Jurkat, Clone E6-1 (cell line): ENCODE data around the gene TTC4.

Source experiments
- DNase-seq: peaks from one replicate; pipeline ENCODE4 v3.0.0-alpha.2; 2011; ENCODE audit warnings: low read depth, low spot score
- H3K4me3 ChIP-seq: 2 replicates; pipeline ENCODE4 v1.5.1; 2011; ENCODE audit warnings: mild to moderate bottlenecking, low read length, control low read depth, moderate library complexity

TTC4 gene

DNA sequence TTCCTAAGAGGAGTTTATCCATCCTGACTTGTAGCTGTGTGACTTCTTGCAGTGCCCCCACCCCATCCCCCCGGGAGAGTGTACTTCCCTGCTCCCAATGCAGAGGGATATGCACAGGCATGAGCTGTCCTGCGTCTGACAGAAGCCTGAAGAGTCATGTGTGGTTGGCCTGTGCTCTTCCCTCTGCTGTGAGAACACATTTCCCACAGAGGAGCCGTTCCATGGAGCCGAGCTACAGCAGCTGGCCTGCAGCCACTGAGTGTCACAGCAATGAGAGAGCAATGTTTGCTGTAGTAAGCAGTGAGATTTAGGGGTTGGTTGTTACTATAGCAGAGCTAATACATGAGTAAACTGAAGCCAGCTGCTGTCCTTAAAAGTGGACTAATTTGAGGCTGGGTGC, 26.6 kb downstream of the TTC4 start:
- no peak overlapping the region for H3K4me3 ChIP-seq
- no peak for DNase-seq

DNA sequence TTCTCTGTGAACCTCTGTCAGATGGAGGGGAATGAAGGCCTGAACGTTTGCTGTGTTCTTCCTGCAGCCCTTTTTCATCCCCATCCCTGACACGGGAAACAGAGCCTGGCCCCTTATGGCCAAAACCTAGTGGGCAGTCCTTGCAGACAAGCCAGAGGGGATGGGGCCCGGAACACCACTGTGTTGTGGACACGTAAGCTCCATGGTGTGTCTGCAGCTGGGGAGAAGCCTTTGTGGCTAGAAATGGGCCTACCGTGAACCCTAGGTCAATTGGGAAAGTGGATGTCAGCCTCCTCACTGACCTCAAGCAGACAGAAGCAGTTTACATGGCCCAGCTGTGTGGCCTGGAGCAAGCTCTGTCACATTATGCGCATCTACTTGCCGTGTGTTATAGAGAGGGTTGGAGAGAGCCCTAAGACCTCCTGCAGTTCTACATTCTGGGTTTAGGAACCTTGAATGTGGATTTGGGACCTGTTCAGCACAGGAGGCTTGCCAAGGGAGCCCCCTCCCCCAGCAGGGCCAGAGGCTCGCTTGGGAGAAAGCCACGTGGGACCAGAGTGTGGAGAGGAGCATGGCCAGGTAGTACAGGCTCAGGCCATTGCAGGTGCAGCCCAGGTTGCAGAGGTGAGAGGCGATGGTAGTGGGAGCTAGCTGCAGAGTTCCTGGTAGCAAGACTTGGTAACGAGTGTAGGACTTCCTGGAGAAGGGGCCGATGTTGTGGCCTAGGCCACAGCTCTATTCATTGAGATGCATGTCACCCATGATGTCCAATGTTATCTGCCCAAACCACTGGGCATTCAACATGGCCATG, 28.0 kb downstream of the TTC4 start:
- no peak overlapping the region for H3K4me3 ChIP-seq
- no peak for DNase-seq

DNA sequence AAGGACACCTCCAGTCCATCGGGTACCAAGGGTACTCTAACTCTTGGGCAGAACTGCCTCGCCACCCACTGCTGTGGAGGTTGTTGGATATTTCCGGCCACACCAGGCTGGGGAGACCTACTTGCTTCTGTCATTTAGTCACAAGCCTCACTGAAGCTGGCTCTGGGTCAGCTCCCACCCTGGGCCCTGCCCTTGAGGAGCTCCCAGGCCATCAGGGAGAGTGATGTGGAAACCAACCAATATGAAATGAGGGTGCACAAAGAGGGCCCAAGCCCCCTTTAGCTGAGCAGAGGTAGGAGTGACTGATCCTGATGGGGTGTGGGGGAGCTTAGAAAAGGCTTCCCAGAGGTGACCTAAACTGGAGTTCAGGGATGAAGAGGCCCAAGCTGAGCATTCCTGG, 29.0 kb downstream of the TTC4 start:
- DNase-seq: no peak

DNA sequence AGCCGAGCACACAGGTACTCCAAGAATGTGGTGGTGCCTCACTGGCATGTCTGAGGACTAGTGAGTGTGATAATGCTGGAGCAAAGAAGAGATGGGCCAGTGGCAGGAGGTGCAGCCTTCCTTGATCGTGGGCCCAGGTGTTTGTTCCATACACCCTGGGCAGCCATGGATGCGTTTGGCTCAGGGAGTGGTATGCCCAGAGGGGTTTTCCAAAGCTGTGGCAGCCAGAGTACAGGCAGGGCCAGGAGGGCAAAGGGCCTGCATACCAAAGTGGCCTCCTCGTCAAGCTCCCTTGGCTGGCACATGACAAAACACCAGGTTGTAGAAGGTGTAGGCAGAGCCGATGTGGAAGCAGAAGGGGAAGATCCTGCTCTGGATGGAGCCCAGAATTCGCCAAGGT, 29.6 kb downstream of the TTC4 start:
- no peak overlapping the region for H3K4me3 ChIP-seq
- DNase-seq: no peak

More for the DNA sequence above, 29.0 kb downstream of the TTC4 start:
- no peak overlapping the region for H3K4me3 ChIP-seq

DNA sequence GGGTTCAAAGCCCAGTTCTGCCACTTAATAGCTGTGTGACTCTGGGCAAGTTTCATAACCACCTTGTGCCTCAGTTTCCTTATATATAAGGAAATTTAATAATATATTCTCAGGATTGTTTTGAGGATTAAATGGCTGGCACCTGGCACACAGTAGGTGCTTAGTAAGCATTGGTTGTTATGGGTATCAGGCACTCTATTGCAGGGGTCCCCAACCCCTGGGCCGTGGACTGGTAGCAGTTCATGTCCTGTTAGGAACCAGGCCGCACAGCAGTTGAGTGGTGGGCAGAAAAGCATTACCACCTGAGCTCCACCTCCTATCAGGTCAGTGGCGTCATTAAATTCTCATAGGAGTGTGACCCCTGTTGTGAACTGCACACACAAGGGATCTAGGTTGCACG, 30.2 kb downstream of the TTC4 start:
- no peak for DNase-seq

DNA sequence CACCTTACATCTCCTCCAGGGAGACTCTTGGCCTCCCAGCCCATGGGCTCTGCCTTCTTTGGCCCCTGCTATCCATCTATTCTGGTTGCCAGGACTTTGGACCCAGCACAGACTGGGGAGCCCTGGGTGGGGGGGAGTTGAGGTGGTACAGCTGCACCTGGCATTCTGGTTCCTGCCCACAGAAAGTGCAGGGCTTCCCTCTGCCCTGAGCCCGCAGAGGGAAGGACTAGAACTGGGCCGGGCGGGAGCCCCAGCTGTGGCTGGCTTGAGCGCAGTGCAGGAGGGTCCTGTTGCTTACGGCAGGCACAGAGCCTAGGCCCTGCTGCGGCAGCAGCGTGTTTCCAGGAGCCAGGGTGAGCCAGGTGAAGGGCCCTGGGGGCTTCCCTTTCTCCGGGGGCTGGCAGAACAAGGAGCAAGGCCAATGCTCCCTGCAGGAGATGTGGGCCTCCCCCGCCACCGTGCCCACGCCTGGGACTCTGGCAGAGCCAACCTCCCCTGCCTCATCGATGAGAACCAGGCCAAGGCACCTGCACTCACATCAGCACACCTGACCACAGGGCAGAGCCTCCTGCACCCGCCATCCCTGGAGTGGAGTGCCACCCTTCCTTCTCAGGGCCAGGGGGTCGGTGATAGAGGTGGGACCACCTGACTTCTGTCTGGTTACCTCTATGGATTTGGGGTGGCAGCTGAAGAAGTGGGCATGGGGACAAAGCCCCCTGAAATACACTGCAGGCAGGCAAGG, 32.6 kb downstream of the TTC4 start:
- DNase-seq: no peak

More for the DNA sequence above, 30.2 kb downstream of the TTC4 start:
- H3K4me3 ChIP-seq: no peak overlapping the region

DNA sequence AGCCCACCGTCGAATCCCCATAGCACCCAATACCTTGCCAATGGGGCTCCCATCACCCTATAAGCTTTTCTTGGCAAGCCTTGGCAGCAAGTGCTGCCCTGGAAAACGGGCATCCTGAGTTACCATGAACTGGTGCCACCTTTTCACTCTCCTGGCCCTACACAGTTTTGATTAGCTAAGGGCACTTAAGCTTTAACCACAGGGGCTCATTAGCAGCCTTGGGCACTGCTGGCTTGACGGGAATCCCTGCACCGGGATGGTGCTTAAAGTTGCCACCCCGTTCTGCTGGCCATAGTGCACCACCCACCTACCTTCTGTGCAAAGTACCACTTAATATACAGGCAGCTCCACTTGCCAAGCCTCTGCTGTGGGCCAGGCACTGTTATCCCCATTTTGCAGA, 34.9 kb downstream of the TTC4 start:
- H3K4me3 ChIP-seq: no peak overlapping the region
- no peak for DNase-seq

More for the DNA sequence above, 32.6 kb downstream of the TTC4 start:
- no peak overlapping the region for H3K4me3 ChIP-seq

DNA sequence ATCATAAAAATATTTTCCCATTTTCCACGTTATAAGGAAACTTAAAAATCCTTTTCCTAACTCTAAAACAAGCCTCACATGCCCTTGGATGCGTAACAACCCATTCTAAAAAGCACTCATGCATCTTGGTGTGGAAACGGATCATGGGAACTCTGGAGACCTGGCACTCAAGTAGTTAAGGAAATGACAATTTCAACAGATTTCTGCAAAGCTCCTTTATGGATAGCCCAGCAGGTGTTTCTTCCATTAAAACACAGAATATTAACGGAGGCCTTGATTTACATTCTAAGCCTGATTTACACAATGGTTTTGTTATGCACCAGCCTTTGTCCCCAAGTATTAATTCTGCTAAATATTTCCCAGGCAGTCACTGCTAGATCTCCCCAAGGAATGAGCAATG, 35.8 kb downstream of the TTC4 start:
- H3K4me3 ChIP-seq: no peak overlapping the region
- DNase-seq: no peak

DNA sequence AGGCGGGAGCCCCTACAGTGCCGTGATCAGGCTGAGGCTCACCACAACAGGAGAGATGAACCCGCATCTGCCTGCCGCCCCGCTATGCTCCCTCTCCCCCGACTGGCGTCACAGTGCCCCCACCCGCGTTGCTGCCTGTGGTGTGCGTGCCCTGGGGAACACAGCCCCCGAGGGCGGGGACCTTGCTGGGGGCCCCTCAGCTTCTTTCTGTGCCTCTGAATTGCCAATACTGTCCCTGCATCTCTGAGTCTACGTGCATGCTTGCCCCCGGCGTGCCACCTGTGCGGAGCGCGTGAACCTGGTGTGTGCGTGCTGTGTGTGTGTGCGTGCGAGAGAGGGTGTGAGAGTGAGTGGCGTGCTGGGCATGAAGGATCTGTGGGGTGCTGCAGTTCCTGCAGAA, 38.4 kb downstream of the TTC4 start:
- DNase-seq: no peak
- H3K4me3 ChIP-seq: no peak overlapping the region

DNA sequence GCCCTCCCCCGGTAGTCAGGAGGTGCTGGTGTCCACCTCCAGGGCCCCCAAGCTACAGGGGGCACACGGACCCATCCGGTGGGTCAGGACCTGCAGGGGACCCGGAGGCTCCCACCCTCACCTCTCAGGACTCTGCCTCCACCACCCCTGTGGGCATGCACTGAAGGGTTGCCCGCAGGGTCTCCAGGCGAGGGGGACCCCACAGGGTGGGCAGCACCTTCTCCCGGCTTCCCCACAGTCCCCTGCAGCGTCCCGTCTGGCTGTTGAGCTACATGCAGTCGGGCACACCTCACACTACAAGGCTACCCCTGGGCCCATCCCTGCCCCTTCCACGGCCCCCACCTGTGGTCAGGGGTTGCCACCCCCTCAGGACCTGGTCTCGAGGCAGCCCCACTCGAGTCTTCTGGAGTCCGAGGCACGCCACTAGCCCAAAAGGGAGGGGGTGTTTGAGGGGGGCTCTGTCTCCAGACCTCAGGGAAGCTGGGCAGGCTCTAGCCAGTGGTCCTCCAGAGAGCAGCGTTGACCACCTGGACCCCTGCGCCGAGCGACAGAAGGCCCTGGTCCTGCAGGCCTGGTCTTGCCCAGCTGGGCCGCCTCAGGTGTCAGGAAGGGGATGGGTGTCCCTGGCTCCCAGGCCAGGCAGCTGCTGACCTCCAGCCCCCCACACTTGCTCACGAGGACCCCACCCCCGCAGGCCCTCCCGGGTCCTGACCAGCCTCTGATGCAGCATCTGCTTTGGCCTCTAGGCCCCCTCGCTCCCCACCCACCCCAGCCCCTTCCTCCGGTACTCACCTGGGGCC, 39.0 kb downstream of the TTC4 start:
- DNase-seq: no peak
- no peak overlapping the region for H3K4me3 ChIP-seq

DNA sequence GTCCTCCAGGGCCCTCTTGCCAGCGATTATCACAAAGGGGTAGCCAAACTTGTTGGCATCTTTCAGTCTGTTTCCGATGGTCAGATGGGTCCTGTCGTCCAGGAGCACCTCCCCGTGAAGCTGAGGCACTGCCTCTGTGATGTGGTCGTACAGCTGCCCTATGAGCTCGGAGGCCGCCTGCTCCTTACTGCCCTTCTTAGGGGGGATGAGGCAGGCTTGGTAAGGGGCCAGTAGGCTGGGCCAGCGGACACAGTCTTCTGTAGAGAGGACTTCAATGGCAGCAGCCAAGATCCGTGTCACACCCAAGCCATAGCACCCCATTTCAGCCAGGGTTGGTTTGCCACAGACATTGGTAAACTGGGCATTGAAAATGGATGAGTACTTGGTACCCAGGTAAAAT, 42.2 kb downstream of the TTC4 start:
- no peak overlapping the region for H3K4me3 ChIP-seq
- DNase-seq: no peak

DNA sequence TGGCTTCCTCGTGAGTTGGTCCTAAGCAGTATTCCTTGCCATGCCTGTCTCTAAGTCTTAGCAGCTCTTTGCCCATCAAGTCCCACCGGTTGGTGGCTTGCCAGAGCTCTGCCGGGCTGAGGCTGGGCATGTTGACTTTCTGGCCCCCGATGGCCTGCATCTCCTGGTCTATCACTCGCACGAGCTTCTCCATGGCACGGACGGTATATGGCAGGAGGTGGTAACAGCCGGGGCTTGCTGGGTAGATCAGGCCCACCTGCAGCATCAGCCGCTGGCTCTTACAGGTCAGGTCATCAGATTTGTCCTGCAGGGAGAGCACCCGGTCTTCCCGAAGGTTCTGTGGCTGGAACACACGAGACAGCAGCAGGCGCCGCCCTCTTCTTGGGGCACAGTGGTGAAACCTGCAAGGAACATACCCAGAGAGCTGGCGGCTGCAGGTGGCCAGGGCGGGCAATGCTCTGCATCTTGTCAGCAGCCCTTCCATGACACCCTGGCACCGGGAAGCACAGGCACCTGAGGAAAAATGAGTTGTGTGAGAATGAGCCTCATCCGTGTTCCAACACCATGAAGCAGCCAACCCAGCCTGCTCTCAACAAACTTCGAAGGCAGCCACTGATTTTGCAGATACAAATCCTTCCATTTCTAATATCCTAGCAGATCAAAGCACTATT, 43.2 kb downstream of the TTC4 start:
- no peak for DNase-seq
- no peak overlapping the region for H3K4me3 ChIP-seq

DNA sequence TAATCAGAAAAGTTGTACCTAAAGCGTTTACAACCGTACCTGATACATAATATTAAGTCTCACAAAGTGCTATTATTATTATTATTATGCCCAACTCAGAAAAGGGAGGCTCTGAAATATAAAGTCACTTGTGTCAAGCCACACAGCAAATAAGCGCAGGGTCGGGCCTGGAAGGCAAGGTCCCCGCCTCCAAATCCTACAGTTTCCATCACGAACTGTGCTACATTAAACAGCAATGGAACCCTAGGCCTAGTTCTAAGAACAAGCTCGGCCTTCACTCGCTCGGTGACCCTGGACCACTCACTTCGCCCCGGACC, 48.1 kb downstream of the TTC4 start:
- no peak for DNase-seq

DNA sequence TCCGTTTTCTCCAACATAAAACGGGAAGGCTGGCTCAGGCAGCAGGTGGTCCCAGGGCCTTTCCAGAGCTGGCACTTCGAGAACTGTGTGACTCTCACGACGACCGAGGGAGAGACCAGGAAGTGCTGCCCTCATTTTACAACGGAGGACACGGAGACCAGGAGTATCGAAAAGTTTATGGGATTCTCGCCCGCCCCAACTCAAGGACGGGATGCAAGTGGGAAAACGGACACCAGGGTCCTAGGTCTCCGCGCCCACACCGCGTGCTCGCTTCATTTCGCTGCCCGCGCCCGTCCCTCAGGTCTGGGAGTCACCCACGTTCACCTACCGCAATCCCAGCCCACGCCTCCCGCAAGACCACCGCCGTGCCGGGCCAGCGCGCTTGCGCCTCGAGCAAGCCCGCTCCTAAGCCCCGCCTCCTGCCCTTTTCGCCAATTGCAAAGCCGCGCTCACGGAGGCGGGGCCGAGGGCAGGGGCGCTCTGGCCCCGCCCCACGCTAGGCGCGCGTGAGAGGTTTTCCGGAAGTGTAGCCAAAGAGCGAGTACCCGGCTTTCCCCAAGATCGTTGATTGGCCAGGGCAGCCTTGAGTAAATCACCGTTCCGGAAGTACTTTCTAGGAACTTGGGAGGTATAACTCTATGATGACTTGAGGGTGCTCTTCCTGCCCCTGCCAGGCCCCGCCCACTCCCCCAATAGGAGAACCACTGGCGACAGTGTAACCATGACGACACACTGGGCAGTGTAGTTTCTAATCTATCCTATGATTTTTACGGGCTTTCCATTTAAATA, 48.7 kb downstream of the TTC4 start, which contains the start of gene PARS2:
PARS2 (minus strand) TSS at position 391 of the 789 bp plus-strand sequence. CDS start 5,362 bp downstream, outside the sequence.
- peak within 1 kb of the TSS; percentile 97 for H3K4me3 ChIP-seq
- peak; percentile 99 for DNase-seq

More for the DNA sequence above, 48.1 kb downstream of the TTC4 start:
- peak overlapping the region; percentile 97 for H3K4me3 ChIP-seq

DNA sequence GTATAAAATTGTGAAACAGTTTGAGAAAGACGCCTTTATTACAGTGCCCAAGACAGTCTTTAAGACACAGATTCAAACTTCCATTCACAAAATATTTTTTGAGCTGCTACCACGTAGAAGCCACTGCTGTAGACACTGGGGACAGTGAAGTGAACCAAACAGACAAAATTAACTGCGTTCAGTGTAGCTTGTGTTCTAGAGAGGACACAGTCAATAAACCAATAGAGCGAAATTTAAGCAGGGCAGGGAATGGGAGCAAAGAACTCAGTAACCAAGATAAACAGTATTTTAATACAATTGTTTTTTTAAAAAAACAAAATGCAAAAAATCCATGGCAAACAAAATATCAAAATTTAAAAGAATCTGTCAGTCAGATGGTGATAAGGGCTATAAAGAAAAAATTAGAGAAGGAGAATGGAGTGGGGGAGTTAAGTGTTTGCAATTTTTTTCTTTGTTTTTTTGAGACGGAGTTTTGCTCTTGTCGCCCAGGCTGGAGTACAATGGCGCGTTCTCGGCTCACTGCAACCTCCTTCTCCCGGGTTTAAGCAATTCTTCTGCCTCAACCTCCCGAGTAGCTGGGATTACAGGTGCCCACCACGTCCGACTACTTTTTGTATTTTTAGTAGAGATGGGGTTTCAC, 49.4 kb downstream of the TTC4 start:
- H3K4me3 ChIP-seq: peak overlapping the region; percentile 63
- DNase-seq: no peak

DNA sequence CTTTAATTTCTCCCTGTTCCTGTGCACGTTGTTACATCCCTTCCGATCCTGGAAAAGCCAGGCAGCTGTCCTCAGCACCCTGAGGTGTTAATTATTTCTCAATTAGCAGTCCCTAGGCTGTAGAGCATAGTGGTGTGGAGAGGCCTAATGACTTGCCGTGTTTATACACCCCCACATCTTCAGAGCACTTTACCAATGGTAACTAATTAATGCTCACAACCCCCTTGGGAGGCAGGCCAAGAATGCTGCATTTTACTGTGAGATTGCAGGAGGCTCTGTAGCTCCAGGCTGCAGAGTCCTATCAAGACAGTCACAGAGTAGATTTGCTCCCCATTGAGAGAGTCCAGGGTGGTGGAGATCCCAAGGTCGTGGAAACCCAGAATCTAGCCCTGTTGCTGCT, 51.1 kb downstream of the TTC4 start:
- no peak for DNase-seq

DNA sequence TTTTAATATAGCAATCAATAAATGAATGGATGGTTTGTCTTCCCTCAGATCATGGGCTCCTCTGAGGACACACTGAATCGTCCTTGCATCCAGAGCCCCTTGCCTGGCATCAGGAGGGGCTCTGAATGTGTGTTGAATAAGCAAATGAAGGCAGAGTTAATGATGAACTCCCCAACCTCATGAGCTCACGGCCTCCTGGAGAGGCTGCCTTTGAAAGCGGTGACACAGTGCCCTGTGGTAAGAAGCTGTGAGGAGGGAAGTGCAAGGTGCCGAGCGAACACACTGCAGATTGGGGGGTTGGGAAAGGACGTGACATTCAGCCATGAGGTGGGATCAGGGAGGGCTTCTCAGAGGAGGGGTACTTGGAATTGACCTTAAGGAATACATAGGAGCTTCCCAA, 51.9 kb downstream of the TTC4 start:
- DNase-seq: no peak
- H3K4me3 ChIP-seq: no peak overlapping the region

More for the DNA sequence above, 51.1 kb downstream of the TTC4 start:
- H3K4me3 ChIP-seq: no peak overlapping the region

DNA sequence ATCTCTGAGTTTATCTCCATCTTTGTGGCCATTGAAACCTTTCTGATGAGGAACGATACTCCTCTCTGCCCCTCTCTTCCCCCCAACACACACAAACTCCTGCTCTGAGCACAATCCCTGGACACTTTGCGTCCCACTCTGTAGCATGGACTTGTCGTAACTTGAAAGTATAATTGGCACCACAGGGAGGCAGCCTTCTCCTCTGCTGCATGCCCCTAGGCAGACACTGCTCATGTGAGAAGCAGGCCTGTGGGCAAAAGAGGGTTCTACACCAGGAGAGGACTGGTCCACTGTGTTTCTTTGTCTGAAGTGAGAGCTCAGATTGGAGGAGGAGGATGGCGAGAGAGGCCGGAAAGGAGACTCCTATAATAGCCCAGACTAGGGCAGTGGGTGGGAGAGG, 52.4 kb downstream of the TTC4 start:
- DNase-seq: no peak

More for the DNA sequence above, 52.4 kb downstream of the TTC4 start:
- H3K4me3 ChIP-seq: no peak overlapping the region
